Natural killer cell (primary cell): Measurements from ENCODE around the gene CCDC178. TPM values are rescaled to one million over a fixed set of nuclear protein-coding genes. Genes with fewer than 3 reads are reported as not detected.

ENCODE experiments used
- ATAC-seq, 3 donors: fragments of 150-1000 bp in 2 of 3; fragments of 200-7000 bp in 1 of 3; cut with Tn5 transposase; 1 replicate in 1 of 3; 2 replicates in 2 of 3; pipeline ENCODE4 v1.10.0; 2021; ENCODE audit warnings: mild to moderate bottlenecking in 2 of 3, moderate library complexity in 2 of 3
- DNase-seq, 2 donors: peaks; one replicate each; pipeline versions ENCODE4 v3.0.0 to v3.0.0-alpha.2; 2013 to 2021; ENCODE audit warnings: mixed read lengths in 1 of 2
- H3K27ac ChIP-seq: one replicate; pipeline ENCODE4 v1.5.1; 2013; ENCODE audit warnings: mild to moderate bottlenecking, low read length
- H3K27me3 ChIP-seq: one replicate; pipeline ENCODE4 v1.6.1; 2013; ENCODE audit warnings: low read length; ENCODE audit not compliant: control insufficient read depth, insufficient read depth
- H3K36me3 ChIP-seq: one replicate; pipeline ENCODE4 v1.6.1; 2013; ENCODE audit warnings: low read length; ENCODE audit not compliant: control insufficient read depth, insufficient read depth
- H3K4me1 ChIP-seq: one replicate; pipeline ENCODE4 v1.6.1; 2013; ENCODE audit warnings: low read length; ENCODE audit not compliant: control insufficient read depth, insufficient read depth
- H3K4me3 ChIP-seq: one replicate; pipeline ENCODE4 v1.5.1; 2013; ENCODE audit warnings: low read length
- H3K9me3 ChIP-seq: one replicate; pipeline ENCODE4 v1.6.1; 2013; ENCODE audit warnings: low read length; ENCODE audit not compliant: control insufficient read depth, insufficient read depth
- H3K27ac Mint-ChIP-seq, 2 donors: one replicate each; pipeline ENCODE4 v1.8.0; 2022; ENCODE audit warnings: mild to moderate bottlenecking in 2 of 2, mixed read lengths in 2 of 2, moderate library complexity in 1 of 2
- H3K27me3 Mint-ChIP-seq, 2 donors: one replicate each; pipeline ENCODE4 v1.8.0; 2022; ENCODE audit warnings: low read depth in 2 of 2, mixed read lengths in 2 of 2
- H3K36me3 Mint-ChIP-seq: one replicate; pipeline ENCODE4 v1.8.0; 2022; ENCODE audit warnings: mixed read lengths
- H3K4me1 Mint-ChIP-seq, 2 donors: one replicate each; pipeline ENCODE4 v1.8.0; 2022; ENCODE audit warnings: mixed read lengths in 2 of 2
- H3K4me3 Mint-ChIP-seq: one replicate; pipeline ENCODE4 v1.8.0; 2022; ENCODE audit warnings: mild to moderate bottlenecking, moderate library complexity, mixed read lengths
- H3K9me3 Mint-ChIP-seq, 2 donors: one replicate each; pipeline ENCODE4 v1.8.0; 2022; ENCODE audit warnings: mixed read lengths in 2 of 2
- WGBS: methylation state at CpG from one replicate; pipeline ENCODE4 v1.1.7; 2013; ENCODE audit warnings: missing lambda C conversion rate; ENCODE audit not compliant: insufficient coverage; 5-methylcytosine and 5-hydroxymethylcytosine counted together
- intact Hi-C: fragments of 100-400 bp; cut with micrococcal nuclease; formaldehyde crosslinking; loops from one replicate; pipeline ENCODE4 v1.14.2; 2022
- total RNA-seq, 4 donors: library from RNA; stranded (reverse); fragments of 120-200 nt in 1 of 4; gene quantifications; one replicate each; pipeline versions ENCODE4 v1.2.3 to v1.2.4, GENCODE V29; 2013 to 2022
- TF ChIP-seq, protein P1 (sequence below): fragments of 200-600 bp; IDR thresholded peaks from one replicate; pipeline ENCODE4 v1.8.0; 2022; ENCODE audit warnings: antibody characterized with exemption

Gene CCDC178
- total RNA-seq, 3 donors from 2014 or later (not counting 1 experiment from before 2014, with no cell fraction given): not detected

GRCh38 chr18:33034945-33035344 is 405.6 kb downstream of the CCDC178 start:
- no peaks in the 10 kb centered on the region for H3K4me1 Mint-ChIP-seq
- no peaks in the 10 kb centered on the region for H3K9me3 ChIP-seq
- no peak overlapping the region for H3K27ac Mint-ChIP-seq
- H3K36me3 ChIP-seq: no peaks in the 10 kb centered on the region
- peaks cover 12 to 15% of the 10 kb centered on the region in 2 donors for H3K9me3 Mint-ChIP-seq
- ATAC-seq (no peak), DNase-seq (no peak)
- no peak overlapping the region for H3K27ac ChIP-seq
- TF ChIP-seq, protein P1, sequence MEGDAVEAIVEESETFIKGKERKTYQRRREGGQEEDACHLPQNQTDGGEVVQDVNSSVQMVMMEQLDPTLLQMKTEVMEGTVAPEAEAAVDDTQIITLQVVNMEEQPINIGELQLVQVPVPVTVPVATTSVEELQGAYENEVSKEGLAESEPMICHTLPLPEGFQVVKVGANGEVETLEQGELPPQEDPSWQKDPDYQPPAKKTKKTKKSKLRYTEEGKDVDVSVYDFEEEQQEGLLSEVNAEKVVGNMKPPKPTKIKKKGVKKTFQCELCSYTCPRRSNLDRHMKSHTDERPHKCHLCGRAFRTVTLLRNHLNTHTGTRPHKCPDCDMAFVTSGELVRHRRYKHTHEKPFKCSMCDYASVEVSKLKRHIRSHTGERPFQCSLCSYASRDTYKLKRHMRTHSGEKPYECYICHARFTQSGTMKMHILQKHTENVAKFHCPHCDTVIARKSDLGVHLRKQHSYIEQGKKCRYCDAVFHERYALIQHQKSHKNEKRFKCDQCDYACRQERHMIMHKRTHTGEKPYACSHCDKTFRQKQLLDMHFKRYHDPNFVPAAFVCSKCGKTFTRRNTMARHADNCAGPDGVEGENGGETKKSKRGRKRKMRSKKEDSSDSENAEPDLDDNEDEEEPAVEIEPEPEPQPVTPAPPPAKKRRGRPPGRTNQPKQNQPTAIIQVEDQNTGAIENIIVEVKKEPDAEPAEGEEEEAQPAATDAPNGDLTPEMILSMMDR: no peak
- no peaks in the 10 kb centered on the region for H3K4me1 ChIP-seq
- H3K27me3 Mint-ChIP-seq: no peaks in the 10 kb centered on the region
- intact Hi-C loops: no loop called here
- no peak overlapping the region for H3K4me3 ChIP-seq
- H3K4me3 Mint-ChIP-seq: no peak overlapping the region
- H3K27me3 ChIP-seq: no peaks in the 10 kb centered on the region
- peaks cover 12% of the 10 kb centered on the region for H3K36me3 Mint-ChIP-seq

- Mint-ChIP-seq H3K4me3 (no peak overlapping the region), H3K4me1 (no peaks in the 10 kb centered on the region), H3K36me3 (peaks cover 5% of the 10 kb centered on the region), H3K9me3 (peaks cover 11 to 13% of the 10 kb centered on the region in 2 donors), H3K27me3 (no peaks in the 10 kb centered on the region), H3K27ac (no peak overlapping the region)
- Histone ChIP-seq H3K27me3 (no peaks in the 10 kb centered on the region), H3K36me3 (no peaks in the 10 kb centered on the region), H3K4me3 (no peak overlapping the region), H3K9me3 (no peaks in the 10 kb centered on the region), H3K27ac (no peak overlapping the region), H3K4me1 (no peaks in the 10 kb centered on the region)
- TF ChIP-seq, protein P1: no peak
- intact Hi-C loops: no loop called here
- no peak for ATAC-seq
- no peak for DNase-seq
These were observed 406.3 kb downstream of the CCDC178 start for GRCh38 chr18:33034212-33034611.

GRCh38 chr18:33022370-33022769 is 418.2 kb downstream of the CCDC178 start:
- no peaks in the 10 kb centered on the region for H3K36me3 Mint-ChIP-seq
- no peaks in the 10 kb centered on the region for H3K36me3 ChIP-seq
- no peak overlapping the region for H3K27ac ChIP-seq
- H3K27me3 Mint-ChIP-seq: no peaks in the 10 kb centered on the region
- H3K4me1 ChIP-seq: no peaks in the 10 kb centered on the region
- TF ChIP-seq, protein P1: no peak
- H3K4me3 ChIP-seq: no peak overlapping the region
- no peak for DNase-seq
- no peaks in the 10 kb centered on the region for H3K27me3 ChIP-seq
- no peaks in the 10 kb centered on the region for H3K9me3 ChIP-seq
- no peak overlapping the region for H3K27ac Mint-ChIP-seq
- no peaks in the 10 kb centered on the region for H3K4me1 Mint-ChIP-seq
- no peak for ATAC-seq
- peaks cover 2 to 9% of the 10 kb centered on the region in 2 donors for H3K9me3 Mint-ChIP-seq
- intact Hi-C loops: no loop called here
- H3K4me3 Mint-ChIP-seq: no peak overlapping the region

DNA sequence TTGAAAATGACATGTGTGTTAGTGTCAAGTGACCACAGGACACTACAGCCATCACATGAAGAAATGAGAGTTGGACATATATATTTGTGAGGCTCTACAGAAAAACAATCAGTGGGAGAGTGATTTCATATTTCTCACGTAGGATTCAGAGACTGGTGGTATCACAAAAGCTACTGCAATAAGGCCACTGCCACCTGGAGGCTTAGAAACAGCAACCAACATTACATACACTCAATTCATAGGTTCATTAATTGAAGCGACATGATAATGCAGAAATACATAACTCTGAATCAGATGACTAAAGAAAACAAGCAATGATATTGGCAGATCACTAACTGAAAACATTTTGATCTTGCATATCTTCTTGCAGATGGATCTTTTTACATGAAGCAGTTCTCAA is 419.6 kb downstream of the CCDC178 start:
- Mint-ChIP-seq H3K4me1 (no peaks in the 10 kb centered on the region), H3K9me3 (peaks cover 5 to 10% of the 10 kb centered on the region in 2 donors), H3K36me3 (no peaks in the 10 kb centered on the region), H3K27me3 (no peaks in the 10 kb centered on the region), H3K27ac (no peak overlapping the region), H3K4me3 (no peak overlapping the region)
- Histone ChIP-seq H3K4me1 (no peaks in the 10 kb centered on the region), H3K27ac (no peak overlapping the region), H3K4me3 (no peak overlapping the region), H3K27me3 (no peaks in the 10 kb centered on the region), H3K9me3 (no peaks in the 10 kb centered on the region), H3K36me3 (no peaks in the 10 kb centered on the region)
- intact Hi-C loops: no loop called here
- DNase-seq (no peak), ATAC-seq (no peak)
- WGBS: 73% methylated on average over 2 of the region's 2 CpGs
- TF ChIP-seq, protein P1: no peak
